ENCODE measurements around the gene PLA2G4F. TPM values are rescaled to one million over a fixed set of nuclear protein-coding genes. Genes with fewer than 3 reads are reported as not detected.

The PLA2G4F gene
- total RNA-seq, 2 experiments from 2014 or later: not detected

DNA sequence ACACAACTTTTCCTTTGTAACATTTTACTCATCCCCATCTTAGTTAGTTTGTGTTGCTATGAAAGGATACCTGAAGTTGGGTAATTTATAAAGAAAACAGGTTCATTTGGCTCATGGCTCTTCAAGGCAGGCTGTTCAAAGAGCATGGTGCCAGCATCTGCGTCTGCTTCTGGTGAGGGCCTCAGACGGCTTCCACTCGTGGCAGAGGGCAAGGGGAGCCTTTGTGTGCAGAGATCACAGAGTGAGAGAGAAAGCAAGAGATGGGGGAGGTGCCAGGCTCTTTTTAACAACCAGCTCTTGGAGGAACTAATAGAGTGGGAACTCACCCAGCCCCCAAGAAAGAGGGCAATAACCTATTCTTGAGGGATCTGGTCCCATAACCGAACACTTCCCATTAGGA, 23.1 kb downstream of the PLA2G4F start:
- H3K9me3 Mint-ChIP-seq: no peaks in the 10 kb centered on the region
- Histone ChIP-seq H3K27ac (ENCODE audit: low read depth in 1 of 2, low read length in 2 of 2) (no peak overlapping the region), H3K27me3 (ENCODE audit: control insufficient read depth in 1 of 2, insufficient read depth in 2 of 2, low read length in 2 of 2) (peaks cover 0 to 4% of the 10 kb centered on the region in 2 experiments), H3K4me1 (ENCODE audit: insufficient read depth, low read length) (no peaks in the 10 kb centered on the region), H3K9me3 (ENCODE audit: control insufficient read depth in 1 of 2, insufficient read depth in 1 of 2, low read length in 2 of 2) (peaks cover 0 to 3% of the 10 kb centered on the region in 2 experiments), H3K36me3 (ENCODE audit: insufficient read depth, low read length) (no peaks in the 10 kb centered on the region), H3K4me3 (ENCODE audit: low read length) (no peak overlapping the region)
- no peak overlapping the region for H3K27ac Mint-ChIP-seq
- intact Hi-C loops (cut with DNase I, micrococcal nuclease): no loop called here
- ATAC-seq (ENCODE audit: poor library complexity) (no peak), DNase-seq (no peak)
- TF ChIP-seq, protein P1, sequence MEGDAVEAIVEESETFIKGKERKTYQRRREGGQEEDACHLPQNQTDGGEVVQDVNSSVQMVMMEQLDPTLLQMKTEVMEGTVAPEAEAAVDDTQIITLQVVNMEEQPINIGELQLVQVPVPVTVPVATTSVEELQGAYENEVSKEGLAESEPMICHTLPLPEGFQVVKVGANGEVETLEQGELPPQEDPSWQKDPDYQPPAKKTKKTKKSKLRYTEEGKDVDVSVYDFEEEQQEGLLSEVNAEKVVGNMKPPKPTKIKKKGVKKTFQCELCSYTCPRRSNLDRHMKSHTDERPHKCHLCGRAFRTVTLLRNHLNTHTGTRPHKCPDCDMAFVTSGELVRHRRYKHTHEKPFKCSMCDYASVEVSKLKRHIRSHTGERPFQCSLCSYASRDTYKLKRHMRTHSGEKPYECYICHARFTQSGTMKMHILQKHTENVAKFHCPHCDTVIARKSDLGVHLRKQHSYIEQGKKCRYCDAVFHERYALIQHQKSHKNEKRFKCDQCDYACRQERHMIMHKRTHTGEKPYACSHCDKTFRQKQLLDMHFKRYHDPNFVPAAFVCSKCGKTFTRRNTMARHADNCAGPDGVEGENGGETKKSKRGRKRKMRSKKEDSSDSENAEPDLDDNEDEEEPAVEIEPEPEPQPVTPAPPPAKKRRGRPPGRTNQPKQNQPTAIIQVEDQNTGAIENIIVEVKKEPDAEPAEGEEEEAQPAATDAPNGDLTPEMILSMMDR (IDR thresholded peaks at IDR 0.05): no peak
- H3K4me1 Mint-ChIP-seq (ENCODE audit: low read depth): no peaks in the 10 kb centered on the region
- peaks cover 14% of the 10 kb centered on the region for H3K27me3 Mint-ChIP-seq
- ChIA-PET POLR2A (no interaction called here), CTCF (no interaction called here)
- H3K4me3 Mint-ChIP-seq: no peak overlapping the region
- H3K36me3 Mint-ChIP-seq (ENCODE audit: low read depth): no peaks in the 10 kb centered on the region

DNA sequence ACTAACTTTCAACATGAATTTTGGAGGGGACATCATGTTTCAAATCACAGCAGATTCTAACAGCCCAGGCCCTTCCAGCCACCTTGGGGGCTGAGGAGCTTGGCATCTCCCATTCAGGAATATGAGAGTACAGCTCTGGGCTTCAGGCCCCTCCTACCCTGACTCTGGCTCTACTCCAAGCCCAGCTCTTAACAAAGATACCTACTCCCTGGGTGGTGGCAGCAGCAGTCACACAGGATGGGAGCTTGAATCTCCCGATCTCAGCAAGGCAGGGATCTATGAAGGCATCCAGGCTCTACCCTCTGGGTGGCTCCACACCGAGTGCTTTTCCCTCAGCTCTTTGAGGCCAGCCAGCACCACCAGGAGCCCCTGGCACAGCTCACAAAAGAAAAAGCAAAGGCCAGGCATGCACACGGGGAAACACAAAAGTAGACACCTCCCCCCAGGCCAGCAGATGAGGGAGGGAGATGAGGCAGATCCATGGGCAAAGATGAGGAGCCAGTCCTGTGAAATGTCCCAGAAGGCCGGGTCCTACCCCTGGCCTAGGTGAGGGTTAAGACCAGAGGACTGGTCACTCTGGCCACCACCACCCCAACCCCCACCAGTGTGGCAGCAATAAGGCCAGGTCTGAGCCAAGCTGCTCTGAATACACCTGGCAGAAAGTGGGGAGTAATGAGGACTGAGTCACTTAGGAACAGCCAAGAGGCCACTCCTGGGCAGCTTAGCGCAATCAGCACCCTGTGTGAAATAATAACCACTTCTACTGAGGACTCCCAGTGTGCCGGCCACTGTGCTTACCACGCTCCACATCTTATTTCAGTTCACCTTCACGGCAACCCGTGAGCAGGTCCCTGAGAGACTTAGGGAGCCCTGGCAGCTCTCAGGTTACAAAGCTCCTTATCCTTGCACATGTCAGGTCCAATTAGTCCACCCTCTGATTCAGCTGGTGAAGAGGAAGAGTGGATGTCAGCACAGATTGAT, 24.3 kb downstream of the PLA2G4F start:
- no peak overlapping the region for H3K27ac ChIP-seq (ENCODE audit: low read depth in 1 of 2, low read length in 2 of 2)
- Mint-ChIP-seq H3K4me3 (no peak overlapping the region), H3K36me3 (ENCODE audit: low read depth) (no peaks in the 10 kb centered on the region), H3K27me3 (peaks cover 26% of the 10 kb centered on the region), H3K27ac (no peak overlapping the region), H3K4me1 (ENCODE audit: low read depth) (no peaks in the 10 kb centered on the region), H3K9me3 (no peaks in the 10 kb centered on the region)
- DNase-seq (no peak), ATAC-seq (ENCODE audit: poor library complexity) (no peak)
- H3K27me3 ChIP-seq (ENCODE audit: control insufficient read depth in 1 of 2, insufficient read depth in 2 of 2, low read length in 2 of 2): peaks cover 0 to 4% of the 10 kb centered on the region in 2 experiments
- H3K4me3 ChIP-seq (ENCODE audit: low read length): no peak overlapping the region
- TF ChIP-seq, protein P1 (IDR thresholded peaks at IDR 0.05): no peak
- ChIA-PET CTCF (interaction anchor here (1.3 kb wide), 1 partner anchor 48 kb away, joined by 3 read pairs; no protein-coding TSS in a partner anchor), POLR2A (no interaction called here)
- H3K4me1 ChIP-seq (ENCODE audit: insufficient read depth, low read length): no peaks in the 10 kb centered on the region
- H3K9me3 ChIP-seq (ENCODE audit: control insufficient read depth in 1 of 2, insufficient read depth in 1 of 2, low read length in 2 of 2): peaks cover 0 to 3% of the 10 kb centered on the region in 2 experiments
- no peaks in the 10 kb centered on the region for H3K36me3 ChIP-seq (ENCODE audit: insufficient read depth, low read length)
- intact Hi-C loops (cut with DNase I, micrococcal nuclease): no loop called here

GRCh38 chr15:42131006-42131405, 25.4 kb downstream of the PLA2G4F start:
- CTCF ChIA-PET: interaction anchor here (1.3 kb wide), 1 partner anchor 47 kb away, joined by 3 read pairs; no protein-coding TSS in a partner anchor

More at GRCh38 chr15:42131006-42131405, 25.4 kb downstream of the PLA2G4F start:
- TF ChIP-seq, protein P1 (IDR thresholded peaks at IDR 0.05): no peak
- POLR2A ChIA-PET: no interaction called here
- no peak overlapping the region for H3K27ac ChIP-seq (ENCODE audit: low read depth in 1 of 2, low read length in 2 of 2)
- H3K4me1 Mint-ChIP-seq (ENCODE audit: low read depth): no peaks in the 10 kb centered on the region
- peaks cover 0 to 4% of the 10 kb centered on the region in 2 experiments for H3K27me3 ChIP-seq (ENCODE audit: control insufficient read depth in 1 of 2, insufficient read depth in 2 of 2, low read length in 2 of 2)
- no peaks in the 10 kb centered on the region for H3K36me3 Mint-ChIP-seq (ENCODE audit: low read depth)
- H3K4me3 ChIP-seq (ENCODE audit: low read length): no peak overlapping the region
- peaks cover 27% of the 10 kb centered on the region for H3K27me3 Mint-ChIP-seq
- no peak overlapping the region for H3K27ac Mint-ChIP-seq
- ATAC-seq (ENCODE audit: poor library complexity) (no peak), DNase-seq (no peak)
- intact Hi-C loops (cut with DNase I, micrococcal nuclease): no loop called here
- no peak overlapping the region for H3K4me3 Mint-ChIP-seq
- H3K36me3 ChIP-seq (ENCODE audit: insufficient read depth, low read length): no peaks in the 10 kb centered on the region
- H3K9me3 Mint-ChIP-seq: no peaks in the 10 kb centered on the region
- H3K4me1 ChIP-seq (ENCODE audit: insufficient read depth, low read length): no peaks in the 10 kb centered on the region
- H3K9me3 ChIP-seq (ENCODE audit: control insufficient read depth in 1 of 2, insufficient read depth in 1 of 2, low read length in 2 of 2): peaks cover 0 to 3% of the 10 kb centered on the region in 2 experiments

All from CD4-positive, alpha-beta T cell (primary cell).